CD14-positive monocyte (primary cell): ENCODE results near the gene PPOX. TPM values are rescaled to one million over a fixed set of nuclear protein-coding genes. Genes with fewer than 3 reads are reported as not detected.

Source experiments
- DNase-seq, 3 donors: peaks; one replicate each; pipeline ENCODE4 v3.0.0-alpha.2; 2011 to 2022
- H2AFZ ChIP-seq: 2 replicates; pipeline ENCODE4 v1.6.0; 2012; ENCODE audit warnings: mild to moderate bottlenecking, low read depth, low read length, inconsistent platforms; ENCODE audit not compliant: insufficient read depth, poor library complexity, severe bottlenecking
- H3K27ac ChIP-seq, 2 donors: 1 replicate in 1 of 2; 2 replicates in 1 of 2; pipeline ENCODE4 v1.5.1; 2012 to 2013; ENCODE audit warnings: low read length in 2 of 2, control low read depth in 1 of 2, inconsistent platforms in 1 of 2, low read depth in 1 of 2, mild to moderate bottlenecking in 1 of 2
- H3K27me3 ChIP-seq, 2 donors: one replicate each; pipeline versions ENCODE4 v1.6.0 to v1.6.1; 2011 to 2013; ENCODE audit warnings: low read length in 2 of 2; ENCODE audit not compliant: control insufficient read depth in 2 of 2, insufficient read depth in 2 of 2
- H3K36me3 ChIP-seq, 2 donors: replicated peaks in 1 of 2; 1 replicate in 1 of 2; 2 replicates in 1 of 2; pipeline versions ENCODE4 v1.5.1 to v1.6.1; 2012 to 2013; ENCODE audit warnings: low read length in 2 of 2, control low read depth in 1 of 2, inconsistent platforms in 1 of 2, mild to moderate bottlenecking in 1 of 2; ENCODE audit not compliant: insufficient read depth in 2 of 2, control insufficient read depth in 1 of 2
- H3K4me1 ChIP-seq, 2 donors: 1 replicate in 1 of 2; 2 replicates in 1 of 2; pipeline versions ENCODE4 v1.5.1 to v1.6.1; 2012 to 2013; ENCODE audit warnings: low read length in 2 of 2, control low read depth in 1 of 2, inconsistent platforms in 1 of 2, mild to moderate bottlenecking in 1 of 2, moderate library complexity in 1 of 2; ENCODE audit not compliant: insufficient read depth in 2 of 2, control insufficient read depth in 1 of 2
- H3K4me2 ChIP-seq: replicated peaks from 2 replicates; pipeline ENCODE3; 2012; ENCODE audit warnings: low read length, moderate library complexity, mild to moderate bottlenecking; ENCODE audit not compliant: poor library complexity, severe bottlenecking; ENCODE audit errors: extremely low read depth
- H3K4me3 ChIP-seq, 3 experiments: fragments of 200-600 bp in 1 of 3; sonication (generic) in 1 of 3; replicated peaks in 1 of 3; 1 replicate in 2 of 3; 2 replicates in 1 of 3; pipeline ENCODE4 v1.5.1; 2011 to 2013; ENCODE audit warnings: low read length in 3 of 3, mild to moderate bottlenecking in 3 of 3, control low read depth in 2 of 3, low read depth in 2 of 3, inconsistent platforms in 1 of 3, moderate library complexity in 1 of 3
- H3K79me2 ChIP-seq: 2 replicates; pipeline ENCODE4 v1.6.0; 2012; ENCODE audit warnings: mild to moderate bottlenecking, control low read depth, inconsistent platforms, low read length, moderate library complexity; ENCODE audit not compliant: insufficient read depth
- H3K9ac ChIP-seq: 2 replicates; pipeline ENCODE4 v1.6.0; 2017; ENCODE audit warnings: low read length, mild to moderate bottlenecking; ENCODE audit not compliant: insufficient read depth, poor library complexity, severe bottlenecking
- H3K9me3 ChIP-seq, 2 donors: replicated peaks in 1 of 2; 1 replicate in 1 of 2; 2 replicates in 1 of 2; pipeline versions ENCODE4 v1.5.1 to v1.6.1; 2012 to 2013; ENCODE audit warnings: low read length in 2 of 2, control low read depth in 1 of 2; ENCODE audit not compliant: control insufficient read depth in 1 of 2, insufficient read depth in 1 of 2
- H4K20me1 ChIP-seq: 2 replicates; pipeline ENCODE4 v1.6.0; 2012; ENCODE audit warnings: mild to moderate bottlenecking, low read length, control low read depth, moderate library complexity; ENCODE audit not compliant: insufficient read depth
- H3K27ac Mint-ChIP-seq, 7 donors: one replicate each; pipeline ENCODE4 v1.8.0; 2020; ENCODE audit warnings: mild to moderate bottlenecking in 7 of 7, mixed read lengths in 7 of 7, moderate library complexity in 6 of 7, inconsistent platforms in 2 of 7
- H3K27me3 Mint-ChIP-seq, 3 donors: one replicate each; pipeline ENCODE4 v1.8.0; 2021 to 2022; ENCODE audit warnings: low read depth in 3 of 3, mild to moderate bottlenecking in 3 of 3, mixed read lengths in 3 of 3, moderate library complexity in 3 of 3, inconsistent platforms in 1 of 3
- H3K36me3 Mint-ChIP-seq, 2 donors: one replicate each; pipeline ENCODE4 v1.8.0; 2020; ENCODE audit warnings: mixed read lengths in 2 of 2, inconsistent platforms in 1 of 2, mild to moderate bottlenecking in 1 of 2
- H3K4me1 Mint-ChIP-seq: one replicate; pipeline ENCODE4 v1.8.0; 2020; ENCODE audit warnings: mild to moderate bottlenecking, mixed read lengths
- H3K4me3 Mint-ChIP-seq, 2 donors: one replicate each; pipeline ENCODE4 v1.8.0; 2020; ENCODE audit warnings: mild to moderate bottlenecking in 2 of 2, mixed read lengths in 2 of 2, moderate library complexity in 1 of 2
- H3K9me3 Mint-ChIP-seq, 7 donors: one replicate each; pipeline ENCODE4 v1.8.0; 2020 to 2022; ENCODE audit warnings: mixed read lengths in 7 of 7, mild to moderate bottlenecking in 6 of 7, moderate library complexity in 6 of 7, inconsistent platforms in 2 of 7
- CTCF ChIP-seq: fragments of 200-600 bp; IDR thresholded peaks from one replicate; pipeline ENCODE4 v1.8.0; 2022; ENCODE audit warnings: antibody characterized with exemption, mild to moderate bottlenecking
- WGBS: methylation state at CpG from one replicate; pipeline ENCODE4 v1.1.5; 2013; ENCODE audit warnings: missing lambda C conversion rate; ENCODE audit not compliant: insufficient coverage; 5-methylcytosine and 5-hydroxymethylcytosine counted together
- intact Hi-C, 2 donors: fragments of 100-400 bp; cut with micrococcal nuclease; formaldehyde crosslinking; loops; one replicate each; pipeline versions ENCODE4 v1.15.0 to v1.15.1; 2023
- polyA plus RNA-seq, 3 donors: library from polyadenylated mRNA; depleted of rRNA in 1 of 3; unstranded in 2 of 3; stranded (reverse) in 1 of 3; fragments of 300-500 nt in 2 of 3; fragments of >200 nt in 1 of 3; fragmentation: Illumina TruSeq in 2 of 3; gene quantifications; 1 replicate in 2 of 3; 2 replicates in 1 of 3; pipeline ENCODE4 v1.2.3, GENCODE V29; 2012 to 2021

Gene PPOX
- polyA plus RNA-seq, 3 donors = 10.5 to 42.6 (median 10.8) TPM

GRCh38 chr1:161190962-161191521, 24.8 kb downstream of the PPOX start:
- no peak for DNase-seq
- H3K27ac ChIP-seq = no peak overlapping the region
- peak overlapping the region in 1 of 7 donors; percentile 4 for H3K27ac Mint-ChIP-seq
- no peaks in the 10 kb centered on the region for H3K9me3 Mint-ChIP-seq
- H3K36me3 ChIP-seq = no peaks in the 10 kb centered on the region
- peaks cover 75% of the 10 kb centered on the region for H3K4me1 Mint-ChIP-seq
- TF ChIP-seq CTCF = no peak
- H3K79me2 ChIP-seq = no peaks in the 10 kb centered on the region
- H3K27me3 ChIP-seq = no peaks in the 10 kb centered on the region
- no peaks in the 10 kb centered on the region for H4K20me1 ChIP-seq
- H3K4me1 ChIP-seq = peaks cover 65 to 70% of the 10 kb centered on the region in 2 donors
- no peak overlapping the region for H2AFZ ChIP-seq
- H3K4me3 Mint-ChIP-seq = no peak overlapping the region
- WGBS = 94% methylated on average over 18 of the region's 22 CpGs
- H3K4me3 ChIP-seq = no peak overlapping the region
- peaks cover 0 to 4% of the 10 kb centered on the region in 2 donors for H3K36me3 Mint-ChIP-seq
- no peak overlapping the region for H3K9ac ChIP-seq
- intact Hi-C loops = no loop called here
- H3K4me2 ChIP-seq = no peak overlapping the region
- H3K27me3 Mint-ChIP-seq = peaks cover 0 to 4% (median 1%) of the 10 kb centered on the region in 3 donors
- H3K9me3 ChIP-seq = no peaks in the 10 kb centered on the region

GRCh38 chr1:161191971-161192370, 25.7 kb downstream of the PPOX start:
- Mint-ChIP-seq H3K4me3 (no peak overlapping the region), H3K36me3 (peaks cover 0 to 3% of the 10 kb centered on the region in 2 donors)
- WGBS = 85% methylated on average over 6 of the region's 8 CpGs

More at GRCh38 chr1:161191971-161192370, 25.7 kb downstream of the PPOX start:
- Histone ChIP-seq H3K4me3 (no peak overlapping the region), H3K9me3 (no peaks in the 10 kb centered on the region), H3K36me3 (no peaks in the 10 kb centered on the region), H3K27me3 (no peaks in the 10 kb centered on the region), H2AFZ (no peak overlapping the region), H3K79me2 (no peaks in the 10 kb centered on the region), H3K27ac (no peak overlapping the region), H3K4me1 (peaks cover 59 to 63% of the 10 kb centered on the region in 2 donors), H4K20me1 (no peaks in the 10 kb centered on the region), H3K4me2 (no peak overlapping the region), H3K9ac (no peak overlapping the region)
- peak overlapping the region in 1 of 7 donors; percentile 30 for H3K27ac Mint-ChIP-seq
- DNase-seq = no peak
- peaks cover 0 to 4% (median 2%) of the 10 kb centered on the region in 3 donors for H3K27me3 Mint-ChIP-seq
- intact Hi-C loops = no loop called here
- TF ChIP-seq CTCF = no peak
- no peaks in the 10 kb centered on the region for H3K9me3 Mint-ChIP-seq
- H3K4me1 Mint-ChIP-seq = peaks cover 67% of the 10 kb centered on the region
